GM19455 (cell line): ENCODE results near the gene RHOC.
A peak's percentile ranks its signal among the peaks of the same experiment; 100 is the strongest.
"Not testable (repeated sequence)": the region's sequence is repeated elsewhere in the genome, so short reads cannot be mapped to it uniquely, and the experiment has no call there.

Source experiments
- ATAC-seq: cut with Tn5 transposase; IDR thresholded peaks from one replicate; pipeline ENCODE4 v1.9.1; 2021; ENCODE audit not compliant: unreplicated experiment

Gene RHOC

GRCh38 chr1:112706505-112707220 lies at the start of gene RHOC:
RHOC (minus strand) TSS chr1:112707127; CDS start chr1:112703799, 3,328 bp downstream.
- peak; percentile 72 for ATAC-seq

GRCh38 chr1:112754116-112754628 lies 47.2 kb upstream of the RHOC start:
- ATAC-seq = no peak

- ATAC-seq = no peak
Observed at GRCh38 chr1:112748396-112748795, 41.5 kb upstream of the RHOC start.

GRCh38 chr1:112744009-112744578 lies 37.2 kb upstream of the RHOC start:
- ATAC-seq = no peak

GRCh38 chr1:112743174-112744008 lies 36.5 kb upstream of the RHOC start:
- no peak for ATAC-seq

- ATAC-seq = no peak
Observed at GRCh38 chr1:112737573-112737972, 30.6 kb upstream of the RHOC start.

- ATAC-seq = no peak
Observed at GRCh38 chr1:112735752-112736151, 28.8 kb upstream of the RHOC start.

- ATAC-seq = no peak
Observed at GRCh38 chr1:112731451-112731850, 24.5 kb upstream of the RHOC start.

- no peak for ATAC-seq
Observed at GRCh38 chr1:112729909-112730308, 23.0 kb upstream of the RHOC start.

- not testable (repeated sequence) for ATAC-seq
Observed at GRCh38 chr1:112729011-112729410, 22.1 kb upstream of the RHOC start.

GRCh38 chr1:112728306-112728971 lies 21.5 kb upstream of the RHOC start:
- ATAC-seq = not testable (repeated sequence)

- ATAC-seq = no peak
Observed at GRCh38 chr1:112727716-112728115, 20.8 kb upstream of the RHOC start.

- ATAC-seq = not testable (repeated sequence)
Observed at GRCh38 chr1:112724240-112724639, 17.3 kb upstream of the RHOC start.

- ATAC-seq = no peak
Observed at GRCh38 chr1:112723511-112723839, 16.5 kb upstream of the RHOC start.

GRCh38 chr1:112722601-112723510 lies 15.9 kb upstream of the RHOC start:
- no peak for ATAC-seq

GRCh38 chr1:112721966-112722524 lies 15.1 kb upstream of the RHOC start:
- ATAC-seq = no peak

- ATAC-seq = not testable (repeated sequence)
Observed at GRCh38 chr1:112721294-112721693, 14.4 kb upstream of the RHOC start.

- no peak for ATAC-seq
Observed at GRCh38 chr1:112720800-112721199, 13.9 kb upstream of the RHOC start.

GRCh38 chr1:112719706-112720105 lies 12.8 kb upstream of the RHOC start:
- no peak for ATAC-seq
